K562 (cell line): Measurements from ENCODE around the gene PTGER3. TPM values are rescaled to one million over a fixed set of nuclear protein-coding genes. Genes with fewer than 3 reads are reported as not detected.

ENCODE experiments used
- EP300 ChIP-seq: IDR thresholded peaks from 2 replicates; pipeline ENCODE4 v1.6.1; 2012; ENCODE audit warnings: low read length, improper control_type of control experiment
- GTF2F1 ChIP-seq: IDR thresholded peaks from 2 replicates; pipeline ENCODE4 v1.6.1; 2011; ENCODE audit warnings: low read depth, low read length, improper control_type of control experiment
- ILF3 ChIP-seq: fragments of 450-650 bp; IDR thresholded peaks from 2 replicates; pipeline ENCODE4 v1.6.1; 2018; ENCODE audit warnings: antibody characterized with exemption, mild to moderate bottlenecking, moderate library complexity, borderline replicate concordance
- KDM1A ChIP-seq, 2 experiments: fragments of 450-650 bp; IDR thresholded peaks; 2 replicates each; pipeline ENCODE4 v1.6.1; 2016; ENCODE audit warnings: mild to moderate bottlenecking in 2 of 2
- KDM5B ChIP-seq: fragments of 200-600 bp; sonication (generic); IDR thresholded peaks from 2 replicates; pipeline ENCODE4 v1.6.1; 2012; ENCODE audit warnings: low read depth, mild to moderate bottlenecking, moderate library complexity, low read length, control low read depth, inconsistent platforms; ENCODE audit not compliant: insufficient replicate concordance
- MAZ ChIP-seq, 2 experiments: fragments of 450-650 bp in 1 of 2; sonication (generic) in 1 of 2; formaldehyde crosslinking; IDR thresholded peaks in 1 of 2; conservative IDR thresholded peaks in 1 of 2; 2 replicates each; pipeline versions ENCODE4 v1.4.0 to v1.5.0; 2020; ENCODE audit warnings: mild to moderate bottlenecking in 1 of 2, missing genetic modification reagents in 1 of 2
- MYNN ChIP-seq, 2 experiments: sonication (generic); formaldehyde crosslinking in 1 of 2; IDR thresholded peaks; 2 replicates each; pipeline versions ENCODE4 v1.5.0 to v1.6.1; 2016 to 2020; ENCODE audit warnings: antibody characterized with exemption in 1 of 2, missing genetic modification reagents in 1 of 2
- PML ChIP-seq: IDR thresholded peaks from 2 replicates; pipeline ENCODE4 v1.6.1; 2012; ENCODE audit warnings: low read length, inconsistent platforms
- SRSF9 ChIP-seq: fragments of 200-400 bp; formaldehyde crosslinking; IDR thresholded peaks from 2 replicates; pipeline ENCODE4 v1.6.1; 2017; ENCODE audit warnings: low read depth, low read length, borderline replicate concordance
- TBP ChIP-seq: optimal IDR thresholded peaks from 2 replicates; pipeline ENCODE3; 2011; ENCODE audit warnings: low read depth, low read length, improper control_type of control experiment
- TFAM ChIP-seq: fragments of 250-450 bp; sonication (Bioruptor Pico); conservative IDR thresholded peaks from 2 replicates; pipeline ENCODE4 v1.5.0; 2021; ENCODE audit warnings: mild to moderate bottlenecking, moderate library complexity
- ZBTB7A ChIP-seq: IDR thresholded peaks from 2 replicates; pipeline ENCODE4 v1.6.1; 2011; ENCODE audit warnings: low read depth, mild to moderate bottlenecking, low read length, moderate library complexity, borderline replicate concordance; ENCODE audit not compliant: control insufficient read depth
- ZNF174 ChIP-seq: fragments of 250-450 bp; sonication (Bioruptor Pico); IDR thresholded peaks from 2 replicates; pipeline ENCODE4 v1.4.0; 2020; ENCODE audit warnings: mild to moderate bottlenecking
- ZNF239 ChIP-seq: fragments of 250-450 bp; sonication (Bioruptor Pico); IDR thresholded peaks from 2 replicates; pipeline ENCODE4 v1.4.0; 2020; ENCODE audit warnings: mild to moderate bottlenecking
- ZNF263 ChIP-seq: sonication (generic); formaldehyde crosslinking; IDR thresholded peaks from 2 replicates; pipeline ENCODE4 v1.8.0; 2022; ENCODE audit warnings: mild to moderate bottlenecking, missing genetic modification reagents, borderline replicate concordance
- polyA plus RNA-seq, 8 experiments: library from polyadenylated mRNA; depleted of rRNA in 4 of 8; stranded (reverse) in 5 of 8; unstranded in 3 of 8; fragments of >200 nt; fragmentation: Nextera tagmentation in 2 of 8; fragmentation: Illumina TruSeq in 1 of 8; extraction: Ambion mirVana in 2 of 8; extraction: Trizol in 1 of 8; gene quantifications; 2 replicates each; pipeline versions ENCODE4 v1.2.1 to v1.2.3, GENCODE V29; 2011 to 2014; ENCODE audit warnings: inconsistent platforms in 1 of 8, missing spikeins in 1 of 8
- total RNA-seq, 7 experiments: library from RNA; depleted of rRNA in 6 of 7; stranded (reverse); fragments of >200 nt in 6 of 7; fragmentation: Illumina TruSeq in 2 of 7; extraction: Trizol in 2 of 7; gene quantifications; 2 replicates each; pipeline versions ENCODE4 v1.2.1 to v1.2.3, GENCODE V29; 2011 to 2021; ENCODE audit warnings: low replicate concordance in 1 of 7
- TF ChIP-seq, protein P1 (sequence below): fragments of 450-650 bp; conservative IDR thresholded peaks from 2 replicates; pipeline ENCODE4 v1.6.1; 2016; ENCODE audit warnings: missing genetic modification characterization, low read depth, mild to moderate bottlenecking, missing compliant biosample characterization, moderate library complexity
- TF ChIP-seq, protein P2 (sequence below), 3 experiments: IDR thresholded peaks in 2 of 3; conservative IDR thresholded peaks in 1 of 3; 2 replicates each; pipeline ENCODE4 v1.5.1; 2011 to 2012; ENCODE audit warnings: low read length in 3 of 3, mild to moderate bottlenecking in 3 of 3, control low read depth in 2 of 3, improper control_type of control experiment in 1 of 3, inconsistent platforms in 1 of 3, low read depth in 1 of 3, mixed read lengths in 1 of 3, moderate library complexity in 1 of 3; ENCODE audit not compliant: insufficient read depth in 2 of 3
- TF ChIP-seq, protein P3 (sequence below): fragments of 200-800 bp; sonication (Bioruptor generic); IDR thresholded peaks from 2 replicates; pipeline ENCODE4 v1.6.1; 2016; ENCODE audit warnings: missing genetic modification characterization, missing compliant biosample characterization

PTGER3 gene
- total and polyA plus RNA-seq, 9 of the 15 experiments (the other 6 are each of a cell fraction or from before 2014, with no cell fraction given) = 3.8 to 28.5 (median 14.2) TPM

DNA sequence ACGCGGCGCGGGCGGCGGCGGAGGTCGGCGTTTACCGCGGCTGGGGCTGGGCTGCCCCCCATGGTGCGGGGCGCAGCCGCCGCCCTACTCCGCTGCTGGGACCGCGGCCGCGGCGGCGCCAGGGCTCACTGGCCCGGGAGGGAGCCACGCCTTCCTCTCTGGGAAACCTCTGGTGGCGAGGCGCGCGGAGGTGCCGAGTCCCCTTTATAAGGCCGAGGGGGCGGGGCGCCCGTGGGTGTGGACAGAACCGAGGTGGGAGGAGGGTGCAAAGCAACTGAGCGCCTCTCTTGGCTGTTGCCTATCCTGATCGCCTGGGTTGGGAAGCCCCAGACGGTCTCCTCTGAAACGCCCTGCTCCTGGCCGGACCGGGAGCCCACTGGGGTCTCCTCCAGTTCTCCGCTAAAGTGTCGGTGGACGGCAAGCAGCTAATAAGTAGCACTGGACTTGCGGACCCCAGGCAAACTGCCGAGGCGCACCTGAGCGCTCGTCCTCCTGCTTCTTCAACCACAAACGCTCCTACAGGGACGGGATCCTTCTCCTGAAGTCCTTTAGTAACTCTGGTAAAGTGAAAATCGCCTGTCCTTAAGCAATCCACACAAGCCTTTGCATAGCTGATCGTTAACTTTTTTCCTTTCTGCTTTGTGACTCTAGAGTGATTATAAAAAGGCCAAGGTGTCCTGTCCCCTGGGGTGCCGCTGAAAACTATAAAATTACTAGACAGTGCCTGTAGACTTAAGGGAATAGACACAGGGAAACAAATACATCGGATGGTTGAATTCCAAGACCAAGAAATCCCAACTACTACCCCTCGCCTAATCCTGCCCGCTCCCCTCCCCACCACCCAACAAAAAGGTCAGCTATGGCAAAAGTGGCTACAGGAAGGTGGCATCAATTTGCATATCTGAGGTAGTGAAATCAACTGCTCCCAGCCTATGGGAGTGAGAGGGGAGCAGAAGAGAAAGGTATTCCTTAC is at the start of gene PTGER3 (continued):
- TF ChIP-seq MAZ (CRISPR knock-in tag; conservative IDR thresholded peaks at IDR 0.05 in 1 of 2, IDR thresholded peaks at IDR 0.05 in 1 of 2) = peak; percentile 78 to 82; a peak in 3 of 4 replicates
- peak; percentile 57; the same call in 1 of the 2 replicates for TF ChIP-seq ZNF263 (CRISPR knock-in tag)
- TF ChIP-seq, protein P1, sequence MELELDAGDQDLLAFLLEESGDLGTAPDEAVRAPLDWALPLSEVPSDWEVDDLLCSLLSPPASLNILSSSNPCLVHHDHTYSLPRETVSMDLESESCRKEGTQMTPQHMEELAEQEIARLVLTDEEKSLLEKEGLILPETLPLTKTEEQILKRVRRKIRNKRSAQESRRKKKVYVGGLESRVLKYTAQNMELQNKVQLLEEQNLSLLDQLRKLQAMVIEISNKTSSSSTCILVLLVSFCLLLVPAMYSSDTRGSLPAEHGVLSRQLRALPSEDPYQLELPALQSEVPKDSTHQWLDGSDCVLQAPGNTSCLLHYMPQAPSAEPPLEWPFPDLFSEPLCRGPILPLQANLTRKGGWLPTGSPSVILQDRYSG (tag) = no peak
- TF ChIP-seq, protein P2, sequence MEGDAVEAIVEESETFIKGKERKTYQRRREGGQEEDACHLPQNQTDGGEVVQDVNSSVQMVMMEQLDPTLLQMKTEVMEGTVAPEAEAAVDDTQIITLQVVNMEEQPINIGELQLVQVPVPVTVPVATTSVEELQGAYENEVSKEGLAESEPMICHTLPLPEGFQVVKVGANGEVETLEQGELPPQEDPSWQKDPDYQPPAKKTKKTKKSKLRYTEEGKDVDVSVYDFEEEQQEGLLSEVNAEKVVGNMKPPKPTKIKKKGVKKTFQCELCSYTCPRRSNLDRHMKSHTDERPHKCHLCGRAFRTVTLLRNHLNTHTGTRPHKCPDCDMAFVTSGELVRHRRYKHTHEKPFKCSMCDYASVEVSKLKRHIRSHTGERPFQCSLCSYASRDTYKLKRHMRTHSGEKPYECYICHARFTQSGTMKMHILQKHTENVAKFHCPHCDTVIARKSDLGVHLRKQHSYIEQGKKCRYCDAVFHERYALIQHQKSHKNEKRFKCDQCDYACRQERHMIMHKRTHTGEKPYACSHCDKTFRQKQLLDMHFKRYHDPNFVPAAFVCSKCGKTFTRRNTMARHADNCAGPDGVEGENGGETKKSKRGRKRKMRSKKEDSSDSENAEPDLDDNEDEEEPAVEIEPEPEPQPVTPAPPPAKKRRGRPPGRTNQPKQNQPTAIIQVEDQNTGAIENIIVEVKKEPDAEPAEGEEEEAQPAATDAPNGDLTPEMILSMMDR (IDR thresholded peaks at IDR 0.05 in 2 of 3, conservative IDR thresholded peaks at IDR 0.05 in 1 of 3; ENCODE audit: insufficient read depth in 2 of 3, low read depth in 1 of 3, low read length in 3 of 3) = peak in 1 of 3 experiments; percentile 15; a peak in 2 of 6 replicates
- TF ChIP-seq ZBTB7A = peak; percentile 56; the same call in 1 of the 2 replicates
- TF ChIP-seq ZNF174 (CRISPR knock-in tag) = no peak
- peak; percentile 67; the same call in 1 of the 2 replicates for TF ChIP-seq PML
- TF ChIP-seq SRSF9 = no peak
- no peak for TF ChIP-seq TFAM (CRISPR knock-in tag)
- no peak for TF ChIP-seq MYNN (IDR thresholded peaks at IDR 0.05)
- no peak for TF ChIP-seq MYNN (CRISPR knock-in tag; IDR thresholded peaks at IDR 0.05)
- no peak for TF ChIP-seq ZNF239 (CRISPR knock-in tag)
- 0 out of 2 replicates have a peak, but pooled peaks have one; percentile 39 for TF ChIP-seq ILF3
- no peak for TF ChIP-seq KDM1A (IDR thresholded peaks at IDR 0.05)
- no peak; the same call in 1 of the 2 replicates for TF ChIP-seq EP300
- TF ChIP-seq TBP = peak; percentile 98
- TF ChIP-seq, protein P3, sequence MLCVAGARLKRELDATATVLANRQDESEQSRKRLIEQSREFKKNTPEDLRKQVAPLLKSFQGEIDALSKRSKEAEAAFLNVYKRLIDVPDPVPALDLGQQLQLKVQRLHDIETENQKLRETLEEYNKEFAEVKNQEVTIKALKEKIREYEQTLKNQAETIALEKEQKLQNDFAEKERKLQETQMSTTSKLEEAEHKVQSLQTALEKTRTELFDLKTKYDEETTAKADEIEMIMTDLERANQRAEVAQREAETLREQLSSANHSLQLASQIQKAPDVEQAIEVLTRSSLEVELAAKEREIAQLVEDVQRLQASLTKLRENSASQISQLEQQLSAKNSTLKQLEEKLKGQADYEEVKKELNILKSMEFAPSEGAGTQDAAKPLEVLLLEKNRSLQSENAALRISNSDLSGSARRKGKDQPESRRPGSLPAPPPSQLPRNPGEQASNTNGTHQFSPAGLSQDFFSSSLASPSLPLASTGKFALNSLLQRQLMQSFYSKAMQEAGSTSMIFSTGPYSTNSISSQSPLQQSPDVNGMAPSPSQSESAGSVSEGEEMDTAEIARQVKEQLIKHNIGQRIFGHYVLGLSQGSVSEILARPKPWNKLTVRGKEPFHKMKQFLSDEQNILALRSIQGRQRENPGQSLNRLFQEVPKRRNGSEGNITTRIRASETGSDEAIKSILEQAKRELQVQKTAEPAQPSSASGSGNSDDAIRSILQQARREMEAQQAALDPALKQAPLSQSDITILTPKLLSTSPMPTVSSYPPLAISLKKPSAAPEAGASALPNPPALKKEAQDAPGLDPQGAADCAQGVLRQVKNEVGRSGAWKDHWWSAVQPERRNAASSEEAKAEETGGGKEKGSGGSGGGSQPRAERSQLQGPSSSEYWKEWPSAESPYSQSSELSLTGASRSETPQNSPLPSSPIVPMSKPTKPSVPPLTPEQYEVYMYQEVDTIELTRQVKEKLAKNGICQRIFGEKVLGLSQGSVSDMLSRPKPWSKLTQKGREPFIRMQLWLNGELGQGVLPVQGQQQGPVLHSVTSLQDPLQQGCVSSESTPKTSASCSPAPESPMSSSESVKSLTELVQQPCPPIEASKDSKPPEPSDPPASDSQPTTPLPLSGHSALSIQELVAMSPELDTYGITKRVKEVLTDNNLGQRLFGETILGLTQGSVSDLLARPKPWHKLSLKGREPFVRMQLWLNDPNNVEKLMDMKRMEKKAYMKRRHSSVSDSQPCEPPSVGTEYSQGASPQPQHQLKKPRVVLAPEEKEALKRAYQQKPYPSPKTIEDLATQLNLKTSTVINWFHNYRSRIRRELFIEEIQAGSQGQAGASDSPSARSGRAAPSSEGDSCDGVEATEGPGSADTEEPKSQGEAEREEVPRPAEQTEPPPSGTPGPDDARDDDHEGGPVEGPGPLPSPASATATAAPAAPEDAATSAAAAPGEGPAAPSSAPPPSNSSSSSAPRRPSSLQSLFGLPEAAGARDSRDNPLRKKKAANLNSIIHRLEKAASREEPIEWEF (CRISPR knock-in tag) = no peak
- TF ChIP-seq KDM5B = peak; percentile 87
- peak; percentile 92 for TF ChIP-seq GTF2F1
